Measurements from ENCODE around the gene WFDC8. TPM values are rescaled to one million over a fixed set of nuclear protein-coding genes. Genes with fewer than 3 reads are reported as not detected.
"Not testable (repeated sequence)": the region's sequence is repeated elsewhere in the genome, so short reads cannot be mapped to it uniquely, and the experiment has no call there.

WFDC8 gene
- total RNA-seq, 1 experiment from 2014 or later: not detected

GRCh38 chr20:45588800-45589199, 9.7 kb upstream of the WFDC8 start:
- Histone ChIP-seq H2BK20ac (ENCODE audit: low read depth, low read length, poor library complexity, severe bottlenecking) (no peak overlapping the region), H3K18ac (ENCODE audit: insufficient read length, low read depth, low read length) (no peak overlapping the region), H2BK12ac (ENCODE audit: insufficient read length, low read depth, low read length) (no peak overlapping the region), H2BK15ac (ENCODE audit: low read depth, low read length) (no peak overlapping the region), H4K91ac (ENCODE audit: insufficient read length, low read depth, low read length) (no peak overlapping the region), H3K4me2 (ENCODE audit: insufficient read depth, insufficient read length, low read length) (no peak overlapping the region), H2AFZ (ENCODE audit: low read length) (no peak overlapping the region), H3K27me3 (ENCODE audit: insufficient read depth, low read length) (no peaks in the 10 kb centered on the region), H3K23me2 (ENCODE audit: insufficient read length, low read depth, low read length, poor library complexity, severe bottlenecking) (no peaks in the 10 kb centered on the region), H3K4me1 (ENCODE audit: insufficient read depth, low read length) (no peaks in the 10 kb centered on the region), H2AK5ac (ENCODE audit: insufficient read length, low read length) (no peak overlapping the region), H3K9ac (ENCODE audit: extremely low read depth, insufficient read length, low read length) (no peak overlapping the region), H4K20me1 (ENCODE audit: control insufficient read depth, insufficient read depth, insufficient read length) (no peaks in the 10 kb centered on the region), H2BK5ac (ENCODE audit: insufficient read length, low read length) (no peak overlapping the region), H4K5ac (ENCODE audit: insufficient read length, low read depth, low read length) (no peak overlapping the region), H3K27ac (ENCODE audit: insufficient read length, low read depth, low read length) (no peak overlapping the region), H3K23ac (ENCODE audit: insufficient read length, low read depth, low read length) (no peak overlapping the region), H3K56ac (ENCODE audit: insufficient read length, low read depth, low read length) (no peak overlapping the region), H4K8ac (replicated peaks; ENCODE audit: insufficient read length, low read depth, low read length) (no peak overlapping the region), H3K14ac (ENCODE audit: insufficient read depth, low read length) (no peak overlapping the region), H3K79me1 (ENCODE audit: insufficient read depth, low read depth, low read length, poor library complexity, severe bottlenecking) (no peaks in the 10 kb centered on the region), H2BK120ac (ENCODE audit: low read depth, low read length, poor library complexity, severe bottlenecking) (no peak overlapping the region), H3K79me2 (ENCODE audit: insufficient read depth, low read length) (no peaks in the 10 kb centered on the region), H3K4ac (ENCODE audit: low read depth, low read length) (no peak overlapping the region), H3T11ph (ENCODE audit: low read length) (no peak overlapping the region), H3K9me3 (ENCODE audit: control insufficient read depth, low read depth, low read length) (no peaks in the 10 kb centered on the region)
- no peak overlapping the region for H3K4me3 Mint-ChIP-seq
- TF ChIP-seq, protein P1, sequence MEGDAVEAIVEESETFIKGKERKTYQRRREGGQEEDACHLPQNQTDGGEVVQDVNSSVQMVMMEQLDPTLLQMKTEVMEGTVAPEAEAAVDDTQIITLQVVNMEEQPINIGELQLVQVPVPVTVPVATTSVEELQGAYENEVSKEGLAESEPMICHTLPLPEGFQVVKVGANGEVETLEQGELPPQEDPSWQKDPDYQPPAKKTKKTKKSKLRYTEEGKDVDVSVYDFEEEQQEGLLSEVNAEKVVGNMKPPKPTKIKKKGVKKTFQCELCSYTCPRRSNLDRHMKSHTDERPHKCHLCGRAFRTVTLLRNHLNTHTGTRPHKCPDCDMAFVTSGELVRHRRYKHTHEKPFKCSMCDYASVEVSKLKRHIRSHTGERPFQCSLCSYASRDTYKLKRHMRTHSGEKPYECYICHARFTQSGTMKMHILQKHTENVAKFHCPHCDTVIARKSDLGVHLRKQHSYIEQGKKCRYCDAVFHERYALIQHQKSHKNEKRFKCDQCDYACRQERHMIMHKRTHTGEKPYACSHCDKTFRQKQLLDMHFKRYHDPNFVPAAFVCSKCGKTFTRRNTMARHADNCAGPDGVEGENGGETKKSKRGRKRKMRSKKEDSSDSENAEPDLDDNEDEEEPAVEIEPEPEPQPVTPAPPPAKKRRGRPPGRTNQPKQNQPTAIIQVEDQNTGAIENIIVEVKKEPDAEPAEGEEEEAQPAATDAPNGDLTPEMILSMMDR (conservative IDR thresholded peaks at IDR 0.05): no peak
- H3K27ac Mint-ChIP-seq: peak overlapping the region in 1 of 3 experiments; percentile 53; a peak in 1 of 7 replicates
- peaks cover 0 to 5% (median 4%) of the 10 kb centered on the region in 3 experiments; a peak in 4 of 7 replicates for H3K36me3 Mint-ChIP-seq (ENCODE audit: insufficient read depth in 1 of 3, low read depth in 3 of 3)
- peaks cover 0 to under 1% of the 10 kb centered on the region in 2 experiments; a peak in 1 of 4 replicates for H3K4me1 Mint-ChIP-seq
- DNase-seq: no peak
- no peaks in the 10 kb centered on the region for H3K27me3 Mint-ChIP-seq (ENCODE audit: low read depth)
- WGBS (ENCODE audit: extremely low coverage, insufficient read length, low lambda C conversion rate): no CpG with 5 or more reads among the region's 2 CpGs
- H3K9me3 Mint-ChIP-seq: peaks cover 4 to 14% of the 10 kb centered on the region in 2 experiments; a peak in 4 of 5 replicates

- not testable (repeated sequence) for H3T11ph ChIP-seq (ENCODE audit: low read length); H3K27me3 Mint-ChIP-seq (ENCODE audit: low read depth)
- no CpG with 5 or more reads among the region's 5 CpGs for WGBS (ENCODE audit: extremely low coverage, insufficient read length, low lambda C conversion rate)
Observed at GRCh38 chr20:45585986-45586385, 6.9 kb upstream of the WFDC8 start.

More at GRCh38 chr20:45585986-45586385, 6.9 kb upstream of the WFDC8 start:
- H3K79me1 ChIP-seq (ENCODE audit: insufficient read depth, low read depth, low read length, poor library complexity, severe bottlenecking); H4K5ac ChIP-seq (ENCODE audit: insufficient read length, low read depth, low read length); H3K56ac ChIP-seq (ENCODE audit: insufficient read length, low read depth, low read length); H3K4me2 ChIP-seq (ENCODE audit: insufficient read depth, insufficient read length, low read length); DNase-seq; H3K27ac Mint-ChIP-seq; H3K79me2 ChIP-seq (ENCODE audit: insufficient read depth, low read length); H3K9me3 Mint-ChIP-seq; H3K36me3 Mint-ChIP-seq (ENCODE audit: insufficient read depth in 1 of 3, low read depth in 3 of 3); H3K23ac ChIP-seq (ENCODE audit: insufficient read length, low read depth, low read length); H3K23me2 ChIP-seq (ENCODE audit: insufficient read length, low read depth, low read length, poor library complexity, severe bottlenecking); H2BK120ac ChIP-seq (ENCODE audit: low read depth, low read length, poor library complexity, severe bottlenecking); H3K4me3 Mint-ChIP-seq; H2BK5ac ChIP-seq (ENCODE audit: insufficient read length, low read length); H2BK20ac ChIP-seq (ENCODE audit: low read depth, low read length, poor library complexity, severe bottlenecking); H3K14ac ChIP-seq (ENCODE audit: insufficient read depth, low read length); H3K9me3 ChIP-seq (ENCODE audit: control insufficient read depth, low read depth, low read length); H2AK5ac ChIP-seq (ENCODE audit: insufficient read length, low read length); H3K27ac ChIP-seq (ENCODE audit: insufficient read length, low read depth, low read length); H2AFZ ChIP-seq (ENCODE audit: low read length); H4K8ac ChIP-seq (replicated peaks; ENCODE audit: insufficient read length, low read depth, low read length); H3K4ac ChIP-seq (ENCODE audit: low read depth, low read length); H3K18ac ChIP-seq (ENCODE audit: insufficient read length, low read depth, low read length); H4K91ac ChIP-seq (ENCODE audit: insufficient read length, low read depth, low read length); H3K9ac ChIP-seq (ENCODE audit: extremely low read depth, insufficient read length, low read length); H2BK15ac ChIP-seq (ENCODE audit: low read depth, low read length); H4K20me1 ChIP-seq (ENCODE audit: control insufficient read depth, insufficient read depth, insufficient read length); H2BK12ac ChIP-seq (ENCODE audit: insufficient read length, low read depth, low read length); H3K27me3 ChIP-seq (ENCODE audit: insufficient read depth, low read length); H3K4me1 ChIP-seq (ENCODE audit: insufficient read depth, low read length): not testable (repeated sequence)
- peaks cover 9 to 15% of the 10 kb centered on the region in 2 experiments for H3K4me1 Mint-ChIP-seq

Measured in H9 (cell line).